Thoracic aorta (tissue), 2 donors: ENCODE data around the gene CLSTN2. TPM values are rescaled to one million over a fixed set of nuclear protein-coding genes. Genes with fewer than 3 reads are reported as not detected.

Source experiments
- ATAC-seq: fragments of 150-250 bp; one replicate; pipeline ENCODE4 v1.8.0; 2017; ENCODE audit warnings: low read depth; ENCODE audit not compliant: insufficient number of reproducible peaks, low FRiP score
- DNase-seq: peaks from one replicate; pipeline ENCODE4 v3.0.0-alpha.2; 2020; ENCODE audit warnings: low spot score
- H3K27ac ChIP-seq, 2 donors: fragments of 200-600 bp; sonication (generic); 1 replicate in 1 of 2; 2 replicates in 1 of 2; pipeline ENCODE4 v1.5.1; 2016; ENCODE audit warnings: mild to moderate bottlenecking in 2 of 2, moderate library complexity in 2 of 2
- H3K27me3 ChIP-seq: fragments of 200-600 bp; sonication (generic); replicated peaks from 2 replicates; pipeline ENCODE4 v1.6.0; 2016; ENCODE audit warnings: mild to moderate bottlenecking; ENCODE audit not compliant: insufficient read depth
- H3K36me3 ChIP-seq: fragments of 200-600 bp; sonication (generic); one replicate; pipeline ENCODE4 v1.5.1; 2016
- H3K4me1 ChIP-seq, 2 donors: fragments of 200-600 bp; sonication (generic); 1 replicate in 1 of 2; 2 replicates in 1 of 2; pipeline versions ENCODE4 v1.5.1 to v1.6.0; 2016; ENCODE audit warnings: low read depth in 2 of 2, mild to moderate bottlenecking in 1 of 2; ENCODE audit not compliant: control insufficient read depth in 1 of 2
- H3K4me3 ChIP-seq: fragments of 200-600 bp; sonication (generic); 2 replicates; pipeline ENCODE4 v1.5.1; 2016; ENCODE audit warnings: mild to moderate bottlenecking
- H3K9me3 ChIP-seq: fragments of 200-600 bp; sonication (generic); 2 replicates; pipeline ENCODE4 v1.5.1; 2016
- total RNA-seq, 2 donors: library from RNA; depleted of rRNA; stranded (reverse); fragments of >200 nt; gene quantifications; one replicate each; pipeline versions ENCODE4 v1.1.0 to v1.2.3, GENCODE V29; 2016
- TF ChIP-seq, protein P1 (sequence below): fragments of 200-600 bp; sonication (generic); IDR thresholded peaks from one replicate; pipeline ENCODE4 v1.5.1; 2019; ENCODE audit warnings: antibody characterized with exemption

CLSTN2 gene
- total RNA-seq, 2 donors from 2014 or later = 7.6 to 15.7 TPM

DNA sequence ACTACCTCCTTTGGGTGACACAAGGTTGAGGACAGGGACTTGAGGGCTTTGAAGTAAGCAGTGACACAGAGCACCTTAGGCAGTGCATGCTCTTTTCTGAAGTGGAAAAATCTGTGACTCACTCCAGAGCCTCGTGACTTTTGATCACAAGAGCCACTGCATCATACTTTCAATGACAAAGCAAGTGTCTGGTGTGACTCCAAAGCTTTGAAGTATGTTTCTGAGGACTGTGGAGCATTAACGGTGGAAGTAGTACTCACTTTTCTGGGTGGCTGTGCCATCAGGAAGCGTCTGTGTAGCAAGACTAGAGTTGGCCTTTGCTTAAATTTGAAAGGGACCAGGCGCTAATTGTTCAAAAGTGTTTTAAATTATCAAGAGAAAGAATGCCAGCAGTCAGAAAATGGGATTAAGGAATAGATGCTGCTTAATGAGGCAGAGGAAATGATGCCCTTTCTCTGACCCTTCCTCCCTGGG is 532.2 kb downstream of the CLSTN2 start:
- ATAC-seq (no peak), DNase-seq (no peak)
- Histone ChIP-seq H3K4me3 (no peak overlapping the region), H3K4me1 (no peaks in the 10 kb centered on the region), H3K9me3 (no peaks in the 10 kb centered on the region), H3K27me3 (no peaks in the 10 kb centered on the region), H3K36me3 (no peaks in the 10 kb centered on the region), H3K27ac (no peak overlapping the region)
- TF ChIP-seq, protein P1, sequence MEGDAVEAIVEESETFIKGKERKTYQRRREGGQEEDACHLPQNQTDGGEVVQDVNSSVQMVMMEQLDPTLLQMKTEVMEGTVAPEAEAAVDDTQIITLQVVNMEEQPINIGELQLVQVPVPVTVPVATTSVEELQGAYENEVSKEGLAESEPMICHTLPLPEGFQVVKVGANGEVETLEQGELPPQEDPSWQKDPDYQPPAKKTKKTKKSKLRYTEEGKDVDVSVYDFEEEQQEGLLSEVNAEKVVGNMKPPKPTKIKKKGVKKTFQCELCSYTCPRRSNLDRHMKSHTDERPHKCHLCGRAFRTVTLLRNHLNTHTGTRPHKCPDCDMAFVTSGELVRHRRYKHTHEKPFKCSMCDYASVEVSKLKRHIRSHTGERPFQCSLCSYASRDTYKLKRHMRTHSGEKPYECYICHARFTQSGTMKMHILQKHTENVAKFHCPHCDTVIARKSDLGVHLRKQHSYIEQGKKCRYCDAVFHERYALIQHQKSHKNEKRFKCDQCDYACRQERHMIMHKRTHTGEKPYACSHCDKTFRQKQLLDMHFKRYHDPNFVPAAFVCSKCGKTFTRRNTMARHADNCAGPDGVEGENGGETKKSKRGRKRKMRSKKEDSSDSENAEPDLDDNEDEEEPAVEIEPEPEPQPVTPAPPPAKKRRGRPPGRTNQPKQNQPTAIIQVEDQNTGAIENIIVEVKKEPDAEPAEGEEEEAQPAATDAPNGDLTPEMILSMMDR = no peak

DNA sequence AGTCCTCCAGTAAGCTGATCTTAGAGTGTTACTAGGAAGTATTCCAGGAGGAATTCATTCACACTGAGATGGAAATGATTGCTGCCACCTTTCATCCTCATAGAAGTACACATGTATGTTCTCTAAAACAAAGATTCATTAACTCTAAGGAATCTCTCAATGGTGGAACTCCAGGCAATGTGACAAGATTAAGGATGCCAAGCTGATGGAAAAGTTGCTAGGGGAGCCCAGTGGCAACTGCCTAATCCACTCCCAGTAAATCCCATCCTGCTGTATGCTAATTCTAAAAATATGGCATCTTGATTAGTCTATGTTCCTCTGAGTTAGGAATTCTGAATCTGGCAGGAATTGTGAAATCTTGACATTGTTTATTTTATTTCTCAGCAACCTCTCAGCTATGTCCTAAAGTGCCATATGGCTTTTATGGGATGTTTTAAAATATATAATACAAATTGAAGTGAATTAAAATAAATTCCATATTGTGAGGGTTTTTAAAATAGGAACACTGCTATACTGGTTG is 532.9 kb downstream of the CLSTN2 start:
- H3K36me3 ChIP-seq = no peaks in the 10 kb centered on the region

DNA sequence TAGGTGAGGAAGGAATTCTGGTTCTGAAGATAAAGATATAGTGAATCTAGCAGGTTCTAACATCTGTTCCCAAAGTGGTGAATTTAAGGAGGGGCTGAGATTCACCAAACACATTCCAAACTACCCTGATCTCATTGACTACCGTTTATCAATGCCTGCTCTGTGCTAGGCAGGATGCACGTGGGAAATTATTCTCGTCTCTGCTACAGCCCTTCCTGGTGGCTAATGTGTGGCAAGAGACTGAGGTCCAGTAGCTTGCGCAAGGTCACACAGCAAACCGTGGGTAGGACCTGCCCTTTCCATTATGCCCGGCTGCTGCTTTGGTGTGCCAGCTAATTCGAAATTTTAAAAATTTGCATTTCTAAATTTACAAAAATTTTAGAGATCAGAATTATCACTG is 533.4 kb downstream of the CLSTN2 start:
- Histone ChIP-seq H3K4me3 (no peak overlapping the region), H3K36me3 (no peaks in the 10 kb centered on the region), H3K4me1 (no peaks in the 10 kb centered on the region), H3K9me3 (no peaks in the 10 kb centered on the region), H3K27me3 (no peaks in the 10 kb centered on the region), H3K27ac (no peak overlapping the region)
- no peak for ATAC-seq
- DNase-seq = no peak
- TF ChIP-seq, protein P1 = no peak

More for the DNA sequence above, 532.9 kb downstream of the CLSTN2 start:
- Histone ChIP-seq H3K27ac (no peak overlapping the region), H3K4me1 (no peaks in the 10 kb centered on the region), H3K9me3 (no peaks in the 10 kb centered on the region), H3K27me3 (no peaks in the 10 kb centered on the region), H3K4me3 (no peak overlapping the region)
- ATAC-seq (no peak), DNase-seq (no peak)
- TF ChIP-seq, protein P1 = no peak

DNA sequence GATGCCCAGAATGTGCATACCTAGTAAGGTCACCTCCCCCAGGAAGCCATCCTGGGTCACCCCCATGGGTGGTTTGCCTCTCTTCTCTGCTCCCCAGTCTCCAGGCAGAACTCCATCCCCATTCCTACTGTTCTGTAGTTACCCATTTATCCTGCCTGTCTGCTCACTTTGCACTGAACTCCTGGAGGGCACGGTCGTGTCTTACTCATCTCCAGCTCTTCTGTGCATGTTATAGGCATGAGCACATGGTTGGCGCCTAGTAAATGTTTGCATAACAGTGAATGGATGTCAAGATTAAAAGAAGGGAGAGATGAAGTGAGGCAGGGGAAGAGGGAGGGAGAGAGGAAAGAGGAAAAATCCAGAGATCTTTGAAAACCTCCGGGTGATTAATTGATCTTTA is 534.5 kb downstream of the CLSTN2 start:
- no peaks in the 10 kb centered on the region for H3K9me3 ChIP-seq
- no peaks in the 10 kb centered on the region for H3K4me1 ChIP-seq
- no peak overlapping the region for H3K4me3 ChIP-seq
- no peaks in the 10 kb centered on the region for H3K27me3 ChIP-seq
- ATAC-seq (no peak), DNase-seq (no peak)
- H3K36me3 ChIP-seq = no peaks in the 10 kb centered on the region
- no peak overlapping the region for H3K27ac ChIP-seq
- TF ChIP-seq, protein P1 = no peak

DNA sequence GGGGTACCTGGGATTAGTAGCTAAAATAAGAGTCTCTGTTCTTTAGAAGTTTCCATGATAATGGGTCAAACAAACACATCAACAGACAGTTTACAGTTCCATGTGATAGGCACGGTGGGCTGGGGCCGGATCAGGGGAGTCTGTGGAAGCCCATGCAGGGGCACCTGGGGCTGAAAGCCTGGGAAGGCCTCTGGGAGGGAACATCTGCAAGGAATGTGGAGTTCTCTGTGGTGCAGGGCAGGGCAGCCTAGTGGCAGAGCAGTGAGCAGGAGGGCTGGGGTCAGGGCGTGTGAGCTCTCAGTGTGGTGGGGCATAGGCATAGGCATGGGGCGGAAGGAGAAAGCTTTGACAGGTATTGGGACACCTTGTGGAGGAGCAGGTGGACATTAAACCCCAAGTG is 535.2 kb downstream of the CLSTN2 start:
- Histone ChIP-seq H3K4me1 (no peaks in the 10 kb centered on the region), H3K27me3 (no peaks in the 10 kb centered on the region), H3K9me3 (no peaks in the 10 kb centered on the region), H3K36me3 (no peaks in the 10 kb centered on the region), H3K27ac (no peak overlapping the region), H3K4me3 (no peak overlapping the region)
- no peak for DNase-seq
- TF ChIP-seq, protein P1 = no peak
- no peak for ATAC-seq
